ENCODE measurements around the gene ATG7. TPM values are rescaled to one million over a fixed set of nuclear protein-coding genes. Genes with fewer than 3 reads are reported as not detected.

ATG7 gene
- total RNA-seq, 3 donors from 2014 or later (not counting 1 experiment from before 2014, with no cell fraction given): 55.3 to 72.9 (median 68.6) TPM

DNA sequence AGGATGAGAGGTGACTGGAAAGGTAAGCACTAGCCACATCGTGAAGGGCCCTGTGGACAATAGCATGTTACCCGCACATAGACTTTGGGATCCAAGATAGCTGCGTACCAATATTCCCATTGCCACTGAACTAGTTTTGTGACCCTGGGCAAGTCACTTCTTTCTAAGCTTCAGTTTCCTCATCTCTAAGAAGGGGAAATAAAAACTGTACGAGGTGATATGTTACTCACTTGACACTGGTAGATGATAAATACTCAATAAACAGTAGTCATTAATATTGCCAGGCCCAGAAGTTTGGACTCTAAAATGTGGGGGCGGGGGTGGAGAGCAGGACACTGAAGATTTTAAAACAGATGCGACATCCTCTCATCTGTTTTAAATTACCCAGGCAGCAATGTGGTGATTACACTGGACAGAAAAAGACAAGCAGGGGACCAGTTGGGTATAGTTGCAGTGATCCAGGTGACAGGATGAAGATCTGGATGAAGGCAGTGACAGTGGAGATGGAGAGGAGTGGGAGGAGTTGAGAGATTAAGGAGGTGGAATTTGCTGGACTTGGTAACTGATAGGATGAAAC is 2.5 kb downstream of the ATG7 start:
- DNase-seq: no peak
- no peaks in the 10 kb centered on the region for H3K9me3 Mint-ChIP-seq
- WGBS (ENCODE audit: insufficient coverage): 88% methylated on average over 5 of the region's 6 CpGs
- Histone ChIP-seq H3K9me3 (ENCODE audit: control insufficient read depth, insufficient read depth, low read length) (peaks cover 5% of the 10 kb centered on the region), H3K27ac (ENCODE audit: low read length) (no peak overlapping the region), H3K27me3 (ENCODE audit: control insufficient read depth, insufficient read depth, low read length) (no peaks in the 10 kb centered on the region), H3K36me3 (ENCODE audit: control insufficient read depth, insufficient read depth, low read length) (no peaks in the 10 kb centered on the region), H3K4me1 (ENCODE audit: control insufficient read depth, insufficient read depth, low read length) (peaks cover 23% of the 10 kb centered on the region), H3K4me3 (ENCODE audit: low read length) (no peak overlapping the region)
- no peaks in the 10 kb centered on the region for H3K36me3 Mint-ChIP-seq
- H3K27ac Mint-ChIP-seq: peak overlapping the region; percentile 97
- H3K27me3 Mint-ChIP-seq (ENCODE audit: low read depth in 2 of 2): no peaks in the 10 kb centered on the region
- H3K4me1 Mint-ChIP-seq: peaks cover 31 to 51% of the 10 kb centered on the region in 2 donors
- ATAC-seq: no peak
- TF ChIP-seq, protein P1, sequence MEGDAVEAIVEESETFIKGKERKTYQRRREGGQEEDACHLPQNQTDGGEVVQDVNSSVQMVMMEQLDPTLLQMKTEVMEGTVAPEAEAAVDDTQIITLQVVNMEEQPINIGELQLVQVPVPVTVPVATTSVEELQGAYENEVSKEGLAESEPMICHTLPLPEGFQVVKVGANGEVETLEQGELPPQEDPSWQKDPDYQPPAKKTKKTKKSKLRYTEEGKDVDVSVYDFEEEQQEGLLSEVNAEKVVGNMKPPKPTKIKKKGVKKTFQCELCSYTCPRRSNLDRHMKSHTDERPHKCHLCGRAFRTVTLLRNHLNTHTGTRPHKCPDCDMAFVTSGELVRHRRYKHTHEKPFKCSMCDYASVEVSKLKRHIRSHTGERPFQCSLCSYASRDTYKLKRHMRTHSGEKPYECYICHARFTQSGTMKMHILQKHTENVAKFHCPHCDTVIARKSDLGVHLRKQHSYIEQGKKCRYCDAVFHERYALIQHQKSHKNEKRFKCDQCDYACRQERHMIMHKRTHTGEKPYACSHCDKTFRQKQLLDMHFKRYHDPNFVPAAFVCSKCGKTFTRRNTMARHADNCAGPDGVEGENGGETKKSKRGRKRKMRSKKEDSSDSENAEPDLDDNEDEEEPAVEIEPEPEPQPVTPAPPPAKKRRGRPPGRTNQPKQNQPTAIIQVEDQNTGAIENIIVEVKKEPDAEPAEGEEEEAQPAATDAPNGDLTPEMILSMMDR (IDR thresholded peaks at IDR 0.05): no peak
- intact Hi-C loops (cut with micrococcal nuclease): loop anchor here (5.0 kb wide), 1 partner anchor 368 kb away; the partner anchor contains the start of gene VGLL4
- H3K4me3 Mint-ChIP-seq: peak overlapping the region; percentile 1

DNA sequence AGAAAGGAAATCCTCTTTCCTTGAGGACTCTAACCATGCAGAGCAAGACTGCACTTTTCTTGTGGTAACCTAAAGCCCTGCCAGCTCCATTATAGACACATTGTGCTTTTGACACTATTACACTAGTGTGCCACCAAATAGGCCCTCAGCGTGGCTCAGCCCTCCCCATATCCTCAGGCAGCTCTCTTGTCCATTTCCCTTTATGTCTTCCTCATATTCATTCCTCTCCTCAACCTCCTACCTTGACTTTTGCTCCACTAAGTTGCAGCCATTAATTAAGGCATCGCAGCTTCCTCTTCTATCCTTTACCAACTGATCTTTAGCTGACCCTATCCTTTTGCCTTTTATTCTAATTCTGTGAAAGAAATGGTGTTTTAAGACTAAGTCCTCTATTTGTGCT is 3.7 kb downstream of the ATG7 start:
- Histone ChIP-seq H3K4me1 (ENCODE audit: control insufficient read depth, insufficient read depth, low read length) (peaks cover 23% of the 10 kb centered on the region), H3K27ac (ENCODE audit: low read length) (no peak overlapping the region), H3K4me3 (ENCODE audit: low read length) (no peak overlapping the region), H3K36me3 (ENCODE audit: control insufficient read depth, insufficient read depth, low read length) (peaks cover 3% of the 10 kb centered on the region), H3K9me3 (ENCODE audit: control insufficient read depth, insufficient read depth, low read length) (peaks cover 5% of the 10 kb centered on the region), H3K27me3 (ENCODE audit: control insufficient read depth, insufficient read depth, low read length) (no peaks in the 10 kb centered on the region)
- ATAC-seq: no peak
- Mint-ChIP-seq H3K27ac (peak overlapping the region in 1 of 2 donors; percentile 3), H3K27me3 (ENCODE audit: low read depth in 2 of 2) (no peaks in the 10 kb centered on the region), H3K9me3 (no peaks in the 10 kb centered on the region), H3K4me3 (peak overlapping the region; percentile 4), H3K4me1 (peaks cover 31 to 51% of the 10 kb centered on the region in 2 donors), H3K36me3 (no peaks in the 10 kb centered on the region)
- WGBS (ENCODE audit: insufficient coverage): 68% methylated on average over 1 of the region's 2 CpGs
- intact Hi-C loops (cut with micrococcal nuclease): no loop called here
- DNase-seq: no peak
- TF ChIP-seq, protein P1 (IDR thresholded peaks at IDR 0.05): no peak

DNA sequence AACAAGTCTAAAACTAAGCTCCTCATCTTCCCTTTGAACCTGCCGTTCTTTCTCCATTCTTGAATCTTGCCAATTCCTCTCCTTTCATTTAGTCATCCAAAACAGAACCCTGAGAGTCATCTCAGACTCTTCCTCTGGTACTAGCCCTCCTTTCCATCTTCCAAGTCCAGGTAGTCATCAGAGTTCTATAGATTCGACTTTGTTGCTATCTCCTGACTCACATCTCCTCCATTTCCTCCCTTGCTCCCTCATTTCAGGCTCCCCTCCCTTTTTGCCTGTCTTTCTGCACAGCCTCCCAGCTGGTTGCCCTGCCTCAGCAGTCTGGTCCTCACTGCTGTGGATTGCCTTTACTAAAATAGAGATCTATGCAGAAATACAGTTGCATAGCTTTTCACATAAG is 4.7 kb downstream of the ATG7 start:
- H3K27ac ChIP-seq (ENCODE audit: low read length): no peak overlapping the region
- Mint-ChIP-seq H3K27me3 (ENCODE audit: low read depth in 2 of 2) (no peaks in the 10 kb centered on the region), H3K4me1 (peaks cover 27 to 49% of the 10 kb centered on the region in 2 donors), H3K27ac (no peak overlapping the region), H3K36me3 (no peaks in the 10 kb centered on the region), H3K4me3 (no peak overlapping the region), H3K9me3 (no peaks in the 10 kb centered on the region)
- H3K36me3 ChIP-seq (ENCODE audit: control insufficient read depth, insufficient read depth, low read length): peaks cover 6% of the 10 kb centered on the region
- ATAC-seq (no peak), DNase-seq (no peak)
- H3K27me3 ChIP-seq (ENCODE audit: control insufficient read depth, insufficient read depth, low read length): no peaks in the 10 kb centered on the region
- H3K4me3 ChIP-seq (ENCODE audit: low read length): no peak overlapping the region
- TF ChIP-seq, protein P1 (IDR thresholded peaks at IDR 0.05): no peak
- 94% methylated on average over 2 of the region's 2 CpGs for WGBS (ENCODE audit: insufficient coverage)
- peaks cover 20% of the 10 kb centered on the region for H3K4me1 ChIP-seq (ENCODE audit: control insufficient read depth, insufficient read depth, low read length)
- intact Hi-C loops (cut with micrococcal nuclease): no loop called here
- H3K9me3 ChIP-seq (ENCODE audit: control insufficient read depth, insufficient read depth, low read length): peaks cover 5% of the 10 kb centered on the region

Data from natural killer cell (primary cell).